HCT116 (cell line): ENCODE results near the gene PLD4. TPM values are rescaled to one million over a fixed set of nuclear protein-coding genes. Genes with fewer than 3 reads are reported as not detected.

ENCODE experiments used
- ATAC-seq: fragments of 200-7000 bp; cut with Tn5 transposase; 2 replicates; pipeline ENCODE4 v1.9.1; 2020; ENCODE audit warnings: mild to moderate bottlenecking, moderate library complexity
- BruUV-seq: library from RNA; stranded (reverse); fragments of 400-500 nt; replicated peaks from 2 replicates; lab custom pipeline; 2021; lab: Mats Ljungman, UMichigan
- CTCF ChIA-PET: fragments of 300-600 bp; sonication (Branson Sonifier 250); formaldehyde crosslinking; loops from one replicate; lab custom pipeline; 2021; ENCODE audit warnings: antibody characterized with exemption; lab: Charles Lee
- POLR2A ChIA-PET: fragments of 300-600, 350-600 bp; sonication (Branson Sonifier 250); formaldehyde crosslinking; loops from one replicate; lab custom pipeline; 2021; ENCODE audit warnings: antibody characterized with exemption; lab: Charles Lee
- RAD21 ChIA-PET, 2 experiments: fragments of 300-600 bp; sonication (Branson Sonifier 250); formaldehyde crosslinking; loops; one replicate each; lab custom pipeline; 2023; ENCODE audit warnings: low total read pairs in 2 of 2; ENCODE audit not compliant: uncharacterized antibody in 2 of 2, unreplicated experiment in 2 of 2, low non-redundant PET in 1 of 2; lab: Charles Lee
- DNase-seq: peaks from one replicate; pipeline ENCODE4 v3.0.0-alpha.2; 2010; ENCODE audit warnings: low read depth, low spot score
- H2AFZ ChIP-seq: fragments of 200-600 bp; shearing (Covaris generic), sonication (generic); 2 replicates; pipeline ENCODE4 v1.6.1; 2017; ENCODE audit warnings: low read depth, mixed run types, mixed read lengths, antibody characterized with exemption, low read length; ENCODE audit not compliant: poor library complexity, severe bottlenecking
- H3K27ac ChIP-seq: 2 replicates; pipeline ENCODE4 v1.5.1; 2012; ENCODE audit warnings: low read depth, low read length
- H3K27me3 ChIP-seq: fragments of 200-600 bp; sonication (generic); 2 replicates; pipeline ENCODE4 v1.6.1; 2016; ENCODE audit warnings: mixed run types, low read length, mixed read lengths; ENCODE audit not compliant: insufficient read depth
- H3K36me3 ChIP-seq, 2 experiments: fragments of 200-500 bp in 1 of 2; fragments of 200-600 bp in 1 of 2; sonication (Bioruptor generic) in 1 of 2; sonication (generic) in 1 of 2; 2 replicates each; pipeline versions ENCODE4 v1.5.1 to v1.6.1; 2014 to 2016; ENCODE audit warnings: low read length in 2 of 2, inconsistent platforms in 1 of 2, mixed read lengths in 1 of 2, mixed run types in 1 of 2; ENCODE audit not compliant: insufficient read depth in 2 of 2, control insufficient read depth in 1 of 2
- H3K4me1 ChIP-seq, 2 experiments: fragments of 200-600 bp in 1 of 2; sonication (generic) in 1 of 2; 2 replicates each; pipeline versions ENCODE4 v1.5.1 to v1.6.1; 2012 to 2017; ENCODE audit warnings: low read length in 2 of 2, inconsistent platforms in 1 of 2, mild to moderate bottlenecking in 1 of 2, mixed read lengths in 1 of 2, mixed run types in 1 of 2, moderate library complexity in 1 of 2; ENCODE audit not compliant: insufficient read depth in 2 of 2, control insufficient read depth in 1 of 2
- H3K4me2 ChIP-seq: fragments of 200-600 bp; sonication (generic); 2 replicates; pipeline ENCODE4 v1.6.1; 2017; ENCODE audit warnings: mixed run types, low read length, mixed read lengths
- H3K4me3 ChIP-seq, 2 experiments: fragments of 200-600 bp in 1 of 2; sonication (generic) in 1 of 2; replicated peaks in 1 of 2; 2 replicates each; pipeline ENCODE4 v1.5.1; 2011 to 2016; ENCODE audit warnings: low read length in 2 of 2, control low read depth in 1 of 2, low read depth in 1 of 2, mild to moderate bottlenecking in 1 of 2, mixed read lengths in 1 of 2, mixed run types in 1 of 2
- H3K79me2 ChIP-seq: fragments of 200-600 bp; sonication (generic); 2 replicates; pipeline ENCODE4 v1.6.1; 2017; ENCODE audit warnings: mild to moderate bottlenecking, mixed run types, low read length, moderate library complexity, mixed read lengths; ENCODE audit not compliant: insufficient read depth
- H3K9ac ChIP-seq: fragments of 200-600 bp; sonication (generic); 2 replicates; pipeline ENCODE4 v1.6.1; 2016; ENCODE audit warnings: low read length, mixed read lengths
- H3K9me2 ChIP-seq: fragments of 200-600 bp; sonication (generic), shearing (Covaris generic); 2 replicates; pipeline ENCODE4 v1.6.1; 2017; ENCODE audit warnings: mixed run types, mild to moderate bottlenecking, moderate library complexity; ENCODE audit not compliant: insufficient read depth
- H3K9me3 ChIP-seq, 2 experiments: fragments of 200-500 bp in 1 of 2; fragments of 200-600 bp in 1 of 2; sonication (Bioruptor generic) in 1 of 2; sonication (generic) in 1 of 2; 2 replicates each; pipeline ENCODE4 v1.6.1; 2014 to 2017; ENCODE audit warnings: low read length in 2 of 2, mixed read lengths in 2 of 2, inconsistent platforms in 1 of 2, low read depth in 1 of 2, mild to moderate bottlenecking in 1 of 2, mixed run types in 1 of 2, moderate library complexity in 1 of 2; ENCODE audit not compliant: control insufficient read depth in 1 of 2, insufficient read depth in 1 of 2
- H4K20me1 ChIP-seq: fragments of 200-600 bp; sonication (generic), shearing (Covaris generic); 2 replicates; pipeline ENCODE4 v1.6.1; 2017; ENCODE audit warnings: mixed run types, mild to moderate bottlenecking, moderate library complexity; ENCODE audit not compliant: insufficient read depth
- ATF3 ChIP-seq: IDR thresholded peaks from 2 replicates; pipeline ENCODE4 v1.6.1; 2012
- CTCF ChIP-seq, 3 experiments: fragments of 200-600 bp in 1 of 3; sonication (generic) in 1 of 3; IDR thresholded peaks in 2 of 3; conservative IDR thresholded peaks in 1 of 3; 2 replicates each; pipeline ENCODE4 v1.5.1; 2012 to 2017; ENCODE audit warnings: low read depth in 2 of 3, low read length in 2 of 3, antibody characterized with exemption in 1 of 3, borderline replicate concordance in 1 of 3, control low read depth in 1 of 3, mild to moderate bottlenecking in 1 of 3, mixed read lengths in 1 of 3, mixed run types in 1 of 3, moderate library complexity in 1 of 3; ENCODE audit not compliant: insufficient read depth in 1 of 3
- EGR1 ChIP-seq: IDR thresholded peaks from 2 replicates; pipeline ENCODE4 v1.6.1; 2012; ENCODE audit warnings: low read depth
- ELF1 ChIP-seq: IDR thresholded peaks from 2 replicates; pipeline ENCODE4 v1.6.1; 2012; ENCODE audit warnings: low read depth, borderline replicate concordance
- EZH2 ChIP-seq: fragments of 200-600 bp; sonication (generic); IDR thresholded peaks from 2 replicates; pipeline ENCODE4 v1.6.1; 2017; ENCODE audit warnings: antibody characterized with exemption, mixed run types
- EZH2phosphoT487 ChIP-seq: fragments of 200-600 bp; IDR thresholded peaks from 2 replicates; pipeline ENCODE4 v1.6.1; 2018; ENCODE audit warnings: antibody characterized with exemption, borderline replicate concordance
- JUND ChIP-seq: IDR thresholded peaks from 2 replicates; pipeline ENCODE4 v1.6.1; 2012
- MAX ChIP-seq: IDR thresholded peaks from 2 replicates; pipeline ENCODE4 v1.6.1; 2012
- POLR2A ChIP-seq: IDR thresholded peaks from 2 replicates; pipeline ENCODE4 v1.7.0; 2011; ENCODE audit warnings: borderline replicate concordance; ENCODE audit not compliant: insufficient read depth, insufficient read length; ENCODE audit errors: extremely low read depth
- POLR2AphosphoS5 ChIP-seq: IDR thresholded peaks from 2 replicates; pipeline ENCODE4 v1.6.1; 2011; ENCODE audit warnings: mild to moderate bottlenecking, low read depth, low read length, moderate library complexity
- RAD21 ChIP-seq: IDR thresholded peaks from 2 replicates; pipeline ENCODE4 v1.6.1; 2012; ENCODE audit warnings: low read depth, mild to moderate bottlenecking
- REST ChIP-seq: IDR thresholded peaks from 2 replicates; pipeline ENCODE4 v1.6.1; 2012; ENCODE audit warnings: low read depth
- SIN3A ChIP-seq: IDR thresholded peaks from 2 replicates; pipeline ENCODE4 v1.6.1; 2012; ENCODE audit warnings: low read depth
- SP1 ChIP-seq: IDR thresholded peaks from 2 replicates; pipeline ENCODE4 v1.6.1; 2012; ENCODE audit warnings: low read depth
- YY1 ChIP-seq: IDR thresholded peaks from 2 replicates; pipeline ENCODE4 v1.6.1; 2011; ENCODE audit warnings: low read length, low read depth, moderate library complexity, mild to moderate bottlenecking; ENCODE audit not compliant: insufficient replicate concordance; ENCODE audit errors: extremely low read depth
- ZBTB33 ChIP-seq: IDR thresholded peaks from 2 replicates; pipeline ENCODE4 v1.6.1; 2011; ENCODE audit warnings: mild to moderate bottlenecking, low read length, moderate library complexity; ENCODE audit not compliant: insufficient replicate concordance; ENCODE audit errors: extremely low read depth
- intact Hi-C: fragments of 100-400 bp; cut with micrococcal nuclease; formaldehyde crosslinking; loops from 2 replicates; pipeline ENCODE4 v1.10.0; 2022
- total RNA-seq: library from RNA; stranded (reverse); gene quantifications from one replicate; pipeline ENCODE4 v1.2.1, GENCODE V29; 2021; ENCODE audit not compliant: unreplicated experiment

Gene PLD4
- total RNA-seq, 1 experiment from 2014 or later = 0.12 TPM

- Histone ChIP-seq H3K9ac (no peak overlapping the region), H3K79me2 (peaks cover 13% of the 10 kb centered on the region; the same call in 1 of the 2 replicates), H3K9me2 (no peaks in the 10 kb centered on the region), H2AFZ (no peak overlapping the region), H3K9me3 (no peaks in the 10 kb centered on the region), H3K4me3 (no peak overlapping the region), H3K27ac (no peak overlapping the region), H3K4me2 (no peak overlapping the region), H4K20me1 (peaks cover 6% of the 10 kb centered on the region; the same call in 1 of the 2 replicates), H3K4me1 (peaks cover 19 to 21% of the 10 kb centered on the region in 2 experiments), H3K27me3 (no peaks in the 10 kb centered on the region), H3K36me3 (peaks cover 5 to 16% of the 10 kb centered on the region in 2 experiments; a peak in 2 of 4 replicates)
- BruUV-seq = no TSS peak
- intact Hi-C loops = no loop called here
- RAD21 ChIA-PET = no interaction called here
- POLR2A ChIA-PET = no interaction called here
- DNase-seq (no peak), ATAC-seq (no peak)
- TF ChIP-seq EZH2 (no peak), POLR2A (no peak), RAD21 (no peak), ATF3 (no peak), MAX (no peak), POLR2AphosphoS5 (no peak), CTCF (IDR thresholded peaks at IDR 0.05 in 2 of 3, conservative IDR thresholded peaks at IDR 0.05 in 1 of 3; ENCODE audit: borderline replicate concordance in 1 of 3, insufficient read depth in 1 of 3, low read depth in 2 of 3, low read length in 2 of 3) (no peak), ZBTB33 (no peak), YY1 (no peak), JUND (no peak), SP1 (no peak), REST (no peak), ELF1 (no peak), EGR1 (no peak), SIN3A (no peak), EZH2phosphoT487 (no peak)
- CTCF ChIA-PET = no interaction called here
Measured at GRCh38 chr14:104879983-104880565, 44.6 kb upstream of the PLD4 start.
